ENCODE measurements around the gene ZIC5. TPM values are rescaled to one million over a fixed set of nuclear protein-coding genes. Genes with fewer than 3 reads are reported as not detected.

Gene ZIC5
- total and polyA plus RNA-seq, 9 of the 15 experiments (the other 6 are each of a cell fraction or from before 2014, with no cell fraction given) = 0.57 to 2.0 (median 1.1) TPM

- TF ChIP-seq MLLT1 (IDR thresholded peaks at IDR 0.05) (no peak), ZNF609 (CRISPR knock-in tag; IDR thresholded peaks at IDR 0.05; ENCODE audit: borderline replicate concordance) (no peak), ZNF57 (CRISPR knock-in tag; IDR thresholded peaks at IDR 0.05) (no peak), PRDM10 (IDR thresholded peaks at IDR 0.05; ENCODE audit: partially characterized antibody) (no peak), ZNF639 (CRISPR knock-in tag; conservative IDR thresholded peaks at IDR 0.05 in 1 of 2, IDR thresholded peaks at IDR 0.05 in 1 of 2) (peak in 1 of 2 experiments; percentile 71; a peak in 2 of 4 replicates), TAF15 (IDR thresholded peaks at IDR 0.05; ENCODE audit: low read depth, low read length) (no peak), ZNF764 (CRISPR knock-in tag; IDR thresholded peaks at IDR 0.05; ENCODE audit: low read depth) (no peak), ZBTB2 (IDR thresholded peaks at IDR 0.05) (no peak), ZNF436 (CRISPR knock-in tag; IDR thresholded peaks at IDR 0.05) (no peak), ZNF197 (CRISPR knock-in tag; IDR thresholded peaks at IDR 0.05; ENCODE audit: low read depth) (no peak), HEY1 (CRISPR knock-in tag; IDR thresholded peaks at IDR 0.05; ENCODE audit: borderline replicate concordance) (no peak), ZNF79 (CRISPR knock-in tag; IDR thresholded peaks at IDR 0.05; ENCODE audit: low read depth) (no peak)
These were observed 8.7 kb upstream of the ZIC5 start (continued) for GRCh38 chr13:99980201-99980823.

Measured in K562 (cell line).